Liver (tissue), 9 donors: ENCODE measurements around the gene MAGEC3. TPM values are rescaled to one million over a fixed set of nuclear protein-coding genes. Genes with fewer than 3 reads are reported as not detected.

Experiments
- DNase-seq: peaks from one replicate; pipeline ENCODE4 v3.0.0-alpha.2; 2017; ENCODE audit warnings: low spot score
- H3K27ac ChIP-seq, 2 donors: one replicate each; pipeline ENCODE4 v1.7.0; 2013; ENCODE audit warnings: inconsistent platforms in 2 of 2, low read length in 2 of 2, control low read depth in 1 of 2, low read depth in 1 of 2, mild to moderate bottlenecking in 1 of 2
- H3K27me3 ChIP-seq, 4 donors: one replicate each; pipeline versions ENCODE4 v1.6.1 to v1.7.0; 2013; ENCODE audit warnings: low read length in 3 of 4, inconsistent platforms in 1 of 4, mild to moderate bottlenecking in 1 of 4, moderate library complexity in 1 of 4; ENCODE audit not compliant: control insufficient read depth in 4 of 4, insufficient read depth in 4 of 4
- H3K36me3 ChIP-seq, 4 donors: one replicate each; pipeline versions ENCODE4 v1.6.1 to v1.7.0; 2013; ENCODE audit warnings: low read length in 3 of 4, mild to moderate bottlenecking in 3 of 4, low read depth in 1 of 4, moderate library complexity in 1 of 4; ENCODE audit not compliant: control insufficient read depth in 4 of 4, insufficient read depth in 3 of 4
- H3K4me1 ChIP-seq, 4 donors: one replicate each; pipeline versions ENCODE4 v1.6.1 to v1.7.0; 2013; ENCODE audit warnings: low read length in 3 of 4, mild to moderate bottlenecking in 3 of 4, moderate library complexity in 1 of 4; ENCODE audit not compliant: control insufficient read depth in 4 of 4, insufficient read depth in 4 of 4
- H3K4me3 ChIP-seq, 3 donors: one replicate each; pipeline versions ENCODE4 v1.6.1 to v1.7.0; 2013; ENCODE audit warnings: low read length in 3 of 3, control low read depth in 1 of 3, low read depth in 1 of 3, mild to moderate bottlenecking in 1 of 3
- H3K9ac ChIP-seq, 2 donors: one replicate each; pipeline ENCODE4 v1.7.0; 2013; ENCODE audit warnings: low read length in 2 of 2, mild to moderate bottlenecking in 2 of 2, moderate library complexity in 2 of 2, control low read depth in 1 of 2, low read depth in 1 of 2
- H3K9me3 ChIP-seq, 4 donors: one replicate each; pipeline versions ENCODE4 v1.6.1 to v1.7.0; 2013; ENCODE audit warnings: low read length in 3 of 4; ENCODE audit not compliant: control insufficient read depth in 4 of 4
- EGR1 ChIP-seq, 2 donors: IDR thresholded peaks; 2 replicates each; pipeline ENCODE4 v1.6.1; 2016 to 2018; ENCODE audit warnings: antibody characterized with exemption in 2 of 2, low read depth in 2 of 2
- FOXA1 ChIP-seq: IDR thresholded peaks from 2 replicates; pipeline ENCODE4 v1.6.1; 2016; ENCODE audit warnings: antibody characterized with exemption
- FOXA2 ChIP-seq: IDR thresholded peaks from 2 replicates; pipeline ENCODE4 v1.6.1; 2016; ENCODE audit warnings: antibody characterized with exemption
- GABPA ChIP-seq, 2 donors: IDR thresholded peaks in 1 of 2; conservative IDR thresholded peaks in 1 of 2; 2 replicates each; pipeline ENCODE4 v1.6.1; 2016; ENCODE audit warnings: antibody characterized with exemption in 2 of 2, mild to moderate bottlenecking in 1 of 2, moderate library complexity in 1 of 2
- HNF4A ChIP-seq, 2 donors: conservative IDR thresholded peaks; 2 replicates each; pipeline ENCODE4 v1.6.1; 2016; ENCODE audit warnings: antibody characterized with exemption in 2 of 2, mild to moderate bottlenecking in 2 of 2
- HNF4G ChIP-seq: IDR thresholded peaks from 2 replicates; pipeline ENCODE4 v1.6.1; 2016; ENCODE audit warnings: antibody characterized with exemption
- JUND ChIP-seq, 2 donors: IDR thresholded peaks; 2 replicates each; pipeline ENCODE4 v1.6.1; 2016; ENCODE audit warnings: antibody characterized with exemption in 2 of 2
- NR2F2 ChIP-seq: IDR thresholded peaks from 2 replicates; pipeline ENCODE4 v1.6.1; 2016; ENCODE audit warnings: antibody characterized with exemption
- RAD21 ChIP-seq, 2 donors: IDR thresholded peaks; 2 replicates each; pipeline ENCODE4 v1.6.1; 2016; ENCODE audit warnings: antibody characterized with exemption in 2 of 2, mild to moderate bottlenecking in 2 of 2
- RXRA ChIP-seq, 2 donors: IDR thresholded peaks; 2 replicates each; pipeline ENCODE4 v1.6.1; 2017 to 2018; ENCODE audit warnings: antibody characterized with exemption in 2 of 2, mild to moderate bottlenecking in 1 of 2
- SP1 ChIP-seq: IDR thresholded peaks from 2 replicates; pipeline ENCODE4 v1.6.1; 2018; ENCODE audit warnings: antibody characterized with exemption, mild to moderate bottlenecking
- TAF1 ChIP-seq: conservative IDR thresholded peaks from 2 replicates; pipeline ENCODE4 v1.6.1; 2016; ENCODE audit warnings: antibody characterized with exemption, mild to moderate bottlenecking
- YY1 ChIP-seq: IDR thresholded peaks from 2 replicates; pipeline ENCODE4 v1.6.1; 2016; ENCODE audit warnings: antibody characterized with exemption, mild to moderate bottlenecking
- WGBS: extraction: QIAGEN DNeasy Blood & Tissue Kit; methylation state at CpG from one replicate; pipeline ENCODE4 v1.1.7; 2013; 5-methylcytosine and 5-hydroxymethylcytosine counted together
- polyA plus RNA-seq, 2 donors: library from polyadenylated mRNA; stranded (reverse) in 1 of 2; unstranded in 1 of 2; fragments of 200-250 nt in 1 of 2; fragments of >200 nt in 1 of 2; fragmentation: Nextera tagmentation in 1 of 2; extraction: Ambion mirVana in 1 of 2; gene quantifications; one replicate each; pipeline versions ENCODE4 v1.2.1 to v1.2.3, GENCODE V29; 2013 to 2015
- total RNA-seq, 2 donors: library from RNA; depleted of rRNA; stranded (reverse); fragments of >200 nt; gene quantifications; one replicate each; pipeline ENCODE4 v1.2.3, GENCODE V29; 2014
- TF ChIP-seq, protein P1 (sequence below): IDR thresholded peaks from 2 replicates; pipeline ENCODE4 v1.6.1; 2016; ENCODE audit warnings: antibody characterized with exemption
- TF ChIP-seq, protein P2 (sequence below): IDR thresholded peaks from 2 replicates; pipeline ENCODE4 v1.6.1; 2016; ENCODE audit warnings: antibody characterized with exemption
- TF ChIP-seq, protein P3 (sequence below): IDR thresholded peaks from 2 replicates; pipeline ENCODE4 v1.6.1; 2016; ENCODE audit warnings: antibody characterized with exemption, mild to moderate bottlenecking
- donor health status: healthy.
- donor health status: healthy.
- donor health status: healthy.
- donor health status: healthy.
- donor health status: healthy.

Gene MAGEC3
- total and polyA plus RNA-seq, 4 donors = not detected

DNA sequence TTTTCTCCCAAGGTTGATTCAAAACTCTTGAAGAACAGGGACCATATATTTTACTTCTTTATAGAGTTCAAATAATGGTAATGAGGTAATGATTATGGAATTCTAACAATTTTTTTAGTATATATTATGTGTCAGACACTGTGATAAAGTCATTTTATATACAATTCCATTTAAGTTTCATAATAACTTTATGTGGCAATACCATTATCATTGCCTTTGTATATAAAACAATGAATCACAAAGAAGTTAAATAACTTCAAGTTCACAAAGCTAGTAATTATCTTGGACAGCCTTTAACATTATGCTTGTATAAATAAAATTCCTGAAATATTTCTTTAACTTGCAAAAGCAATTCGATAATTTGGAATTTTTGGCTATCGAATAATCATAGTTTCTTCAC, 86.2 kb downstream of the MAGEC3 start (continued):
- TF ChIP-seq, protein P1, sequence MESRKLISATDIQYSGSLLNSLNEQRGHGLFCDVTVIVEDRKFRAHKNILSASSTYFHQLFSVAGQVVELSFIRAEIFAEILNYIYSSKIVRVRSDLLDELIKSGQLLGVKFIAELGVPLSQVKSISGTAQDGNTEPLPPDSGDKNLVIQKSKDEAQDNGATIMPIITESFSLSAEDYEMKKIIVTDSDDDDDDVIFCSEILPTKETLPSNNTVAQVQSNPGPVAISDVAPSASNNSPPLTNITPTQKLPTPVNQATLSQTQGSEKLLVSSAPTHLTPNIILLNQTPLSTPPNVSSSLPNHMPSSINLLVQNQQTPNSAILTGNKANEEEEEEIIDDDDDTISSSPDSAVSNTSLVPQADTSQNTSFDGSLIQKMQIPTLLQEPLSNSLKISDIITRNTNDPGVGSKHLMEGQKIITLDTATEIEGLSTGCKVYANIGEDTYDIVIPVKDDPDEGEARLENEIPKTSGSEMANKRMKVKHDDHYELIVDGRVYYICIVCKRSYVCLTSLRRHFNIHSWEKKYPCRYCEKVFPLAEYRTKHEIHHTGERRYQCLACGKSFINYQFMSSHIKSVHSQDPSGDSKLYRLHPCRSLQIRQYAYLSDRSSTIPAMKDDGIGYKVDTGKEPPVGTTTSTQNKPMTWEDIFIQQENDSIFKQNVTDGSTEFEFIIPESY = no peak
- TF ChIP-seq JUND (IDR thresholded peaks at IDR 0.05) (no peak), SP1 (no peak), EGR1 (IDR thresholded peaks at IDR 0.05; ENCODE audit: low read depth in 2 of 2) (no peak), FOXA1 (no peak), RXRA (IDR thresholded peaks at IDR 0.05) (no peak), HNF4G (no peak)
- TF ChIP-seq, protein P2, sequence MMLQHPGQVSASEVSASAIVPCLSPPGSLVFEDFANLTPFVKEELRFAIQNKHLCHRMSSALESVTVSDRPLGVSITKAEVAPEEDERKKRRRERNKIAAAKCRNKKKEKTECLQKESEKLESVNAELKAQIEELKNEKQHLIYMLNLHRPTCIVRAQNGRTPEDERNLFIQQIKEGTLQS = no peak

DNA sequence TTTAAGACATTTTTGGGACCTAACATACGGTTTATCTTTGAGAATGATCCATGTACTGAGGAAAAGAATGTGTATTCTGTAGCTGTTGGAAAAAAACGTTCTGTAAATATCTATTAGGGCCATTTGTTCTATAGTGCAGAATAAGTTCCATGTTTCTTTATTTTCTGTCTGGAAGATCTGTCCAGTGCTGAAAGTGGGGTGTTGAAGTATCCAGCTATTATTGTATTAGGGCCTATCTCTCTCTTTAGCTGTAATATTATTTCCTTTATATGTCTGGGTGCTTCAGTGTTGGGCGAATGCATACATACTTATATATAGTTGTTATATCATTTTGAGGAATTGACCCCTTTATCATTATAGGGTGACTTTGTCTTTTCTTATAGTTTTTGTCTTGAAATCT, 90.3 kb downstream of the MAGEC3 start:
- Histone ChIP-seq H3K4me3 (no peak overlapping the region), H3K4me1 (no peaks in the 10 kb centered on the region), H3K9me3 (no peaks in the 10 kb centered on the region), H3K36me3 (no peaks in the 10 kb centered on the region), H3K9ac (no peak overlapping the region), H3K27me3 (no peaks in the 10 kb centered on the region), H3K27ac (no peak overlapping the region)
- no peak for DNase-seq
- TF ChIP-seq NR2F2 (no peak), TAF1 (no peak), EGR1 (IDR thresholded peaks at IDR 0.05; ENCODE audit: low read depth in 2 of 2) (no peak), FOXA2 (no peak), HNF4A (conservative IDR thresholded peaks at IDR 0.05) (no peak), RAD21 (IDR thresholded peaks at IDR 0.05) (no peak), SP1 (no peak), GABPA (IDR thresholded peaks at IDR 0.05 in 1 of 2, conservative IDR thresholded peaks at IDR 0.05 in 1 of 2) (no peak), YY1 (no peak), JUND (IDR thresholded peaks at IDR 0.05) (no peak), HNF4G (no peak)
- TF ChIP-seq, protein P1 = no peak
- TF ChIP-seq, protein P2 = no peak
- TF ChIP-seq, protein P3, sequence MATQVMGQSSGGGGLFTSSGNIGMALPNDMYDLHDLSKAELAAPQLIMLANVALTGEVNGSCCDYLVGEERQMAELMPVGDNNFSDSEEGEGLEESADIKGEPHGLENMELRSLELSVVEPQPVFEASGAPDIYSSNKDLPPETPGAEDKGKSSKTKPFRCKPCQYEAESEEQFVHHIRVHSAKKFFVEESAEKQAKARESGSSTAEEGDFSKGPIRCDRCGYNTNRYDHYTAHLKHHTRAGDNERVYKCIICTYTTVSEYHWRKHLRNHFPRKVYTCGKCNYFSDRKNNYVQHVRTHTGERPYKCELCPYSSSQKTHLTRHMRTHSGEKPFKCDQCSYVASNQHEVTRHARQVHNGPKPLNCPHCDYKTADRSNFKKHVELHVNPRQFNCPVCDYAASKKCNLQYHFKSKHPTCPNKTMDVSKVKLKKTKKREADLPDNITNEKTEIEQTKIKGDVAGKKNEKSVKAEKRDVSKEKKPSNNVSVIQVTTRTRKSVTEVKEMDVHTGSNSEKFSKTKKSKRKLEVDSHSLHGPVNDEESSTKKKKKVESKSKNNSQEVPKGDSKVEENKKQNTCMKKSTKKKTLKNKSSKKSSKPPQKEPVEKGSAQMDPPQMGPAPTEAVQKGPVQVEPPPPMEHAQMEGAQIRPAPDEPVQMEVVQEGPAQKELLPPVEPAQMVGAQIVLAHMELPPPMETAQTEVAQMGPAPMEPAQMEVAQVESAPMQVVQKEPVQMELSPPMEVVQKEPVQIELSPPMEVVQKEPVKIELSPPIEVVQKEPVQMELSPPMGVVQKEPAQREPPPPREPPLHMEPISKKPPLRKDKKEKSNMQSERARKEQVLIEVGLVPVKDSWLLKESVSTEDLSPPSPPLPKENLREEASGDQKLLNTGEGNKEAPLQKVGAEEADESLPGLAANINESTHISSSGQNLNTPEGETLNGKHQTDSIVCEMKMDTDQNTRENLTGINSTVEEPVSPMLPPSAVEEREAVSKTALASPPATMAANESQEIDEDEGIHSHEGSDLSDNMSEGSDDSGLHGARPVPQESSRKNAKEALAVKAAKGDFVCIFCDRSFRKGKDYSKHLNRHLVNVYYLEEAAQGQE = no peak
- 50% methylated on average over 3 of the region's 3 CpGs for WGBS
